Measurements from ENCODE around the gene IGSF3.
"Not testable (repeated sequence)": the region's sequence is repeated elsewhere in the genome, so short reads cannot be mapped to it uniquely, and the experiment has no call there.

GRCh38 chr1:116593977-116594376, 73.6 kb downstream of the IGSF3 start:
- not testable (repeated sequence) for TF ChIP-seq EZH2 (IDR thresholded peaks at IDR 0.05; ENCODE audit: borderline replicate concordance); CTCF (IDR thresholded peaks at IDR 0.05; ENCODE audit: poor library complexity)
